T follicular helper cell (primary cell): ENCODE measurements around the gene PLA2G4D.
A peak's percentile ranks its signal among the peaks of the same experiment; 100 is the strongest.

ENCODE experiments used
- DNase-seq: peaks from one replicate; pipeline ENCODE4 v3.0.0-alpha.2; 2020; ENCODE audit warnings: low read depth
- total RNA-seq, 2 experiments: gene quantifications; one replicate each; lab custom pipeline; 2026; lab: John Stamatoyannopoulos, UW

Gene PLA2G4D
- 0 reads per million in 2 experiments for total RNA-seq

- DNase-seq = no peak
These were observed at the start of gene PLA2G4D for GRCh38 chr15:42094512-42094963. PLA2G4D (minus strand) TSS chr15:42094562; CDS start chr15:42094459, 103 bp downstream.

GRCh38 chr15:42143356-42143755 lies 49.0 kb upstream of the PLA2G4D start:
- DNase-seq = no peak

GRCh38 chr15:42141795-42142667 lies 47.7 kb upstream of the PLA2G4D start:
- no peak for DNase-seq

- no peak for DNase-seq
These were observed 46.9 kb upstream of the PLA2G4D start for GRCh38 chr15:42141246-42141645.

- no peak for DNase-seq
These were observed 46.2 kb upstream of the PLA2G4D start for GRCh38 chr15:42140383-42141070.

- DNase-seq = no peak
These were observed 45.2 kb upstream of the PLA2G4D start for GRCh38 chr15:42139596-42139995.

GRCh38 chr15:42138968-42139386 lies 44.6 kb upstream of the PLA2G4D start:
- no peak for DNase-seq

GRCh38 chr15:42138411-42138810 lies 44.0 kb upstream of the PLA2G4D start:
- DNase-seq = no peak

- no peak for DNase-seq
These were observed 43.3 kb upstream of the PLA2G4D start for GRCh38 chr15:42137461-42138261.

GRCh38 chr15:42136513-42136912 lies 42.2 kb upstream of the PLA2G4D start:
- no peak for DNase-seq

GRCh38 chr15:42135351-42135750 lies 41.0 kb upstream of the PLA2G4D start:
- DNase-seq = no peak

- no peak for DNase-seq
These were observed 40.4 kb upstream of the PLA2G4D start for GRCh38 chr15:42134617-42135245.

- DNase-seq = peak; percentile 21
These were observed 39.6 kb upstream of the PLA2G4D start for GRCh38 chr15:42133886-42134502.

- no peak for DNase-seq
These were observed 39.0 kb upstream of the PLA2G4D start for GRCh38 chr15:42133356-42133755.

- no peak for DNase-seq
These were observed 37.8 kb upstream of the PLA2G4D start for GRCh38 chr15:42131826-42132806.

- DNase-seq = no peak
These were observed 36.6 kb upstream of the PLA2G4D start for GRCh38 chr15:42131006-42131405.

- DNase-seq = no peak
These were observed 36.1 kb upstream of the PLA2G4D start for GRCh38 chr15:42130246-42130986.

GRCh38 chr15:42129364-42129763 lies 35.0 kb upstream of the PLA2G4D start:
- DNase-seq = no peak

- DNase-seq = no peak
These were observed 34.1 kb upstream of the PLA2G4D start for GRCh38 chr15:42128476-42128875.
